Activated naive CD4-positive, alpha-beta T cell treated with anti-CD3 and anti-CD28 coated beads, Interleukin-2, amount 50 U/mL, for 72 hours (primary cell): ENCODE measurements around the gene GPN3. TPM values are rescaled to one million over a fixed set of nuclear protein-coding genes. Genes with fewer than 3 reads are reported as not detected.
"Not testable (repeated sequence)": the region's sequence is repeated elsewhere in the genome, so short reads cannot be mapped to it uniquely, and the experiment has no call there.

ENCODE experiments used
- ATAC-seq, 2 donors: fragments of 150-1000 bp; cut with Tn5 transposase; 2 replicates each; pipeline ENCODE4 v1.10.0; 2021; ENCODE audit warnings: mild to moderate bottlenecking in 2 of 2, moderate library complexity in 2 of 2
- DNase-seq, 2 donors: peaks; one replicate each; pipeline ENCODE4 v3.0.0; 2021 to 2022; ENCODE audit warnings: low spot score in 2 of 2
- H3K27ac Mint-ChIP-seq, 2 donors: one replicate each; pipeline ENCODE4 v1.8.0; 2022; ENCODE audit warnings: mild to moderate bottlenecking in 2 of 2, mixed read lengths in 2 of 2
- H3K36me3 Mint-ChIP-seq, 2 donors: one replicate each; pipeline ENCODE4 v1.8.0; 2022; ENCODE audit warnings: mixed read lengths in 2 of 2
- H3K9me3 Mint-ChIP-seq, 2 donors: one replicate each; pipeline ENCODE4 v1.8.0; 2022; ENCODE audit warnings: mixed read lengths in 2 of 2
- total RNA-seq, 2 donors: library from RNA; stranded (reverse); gene quantifications; one replicate each; pipeline ENCODE4 v1.2.3, GENCODE V29; 2022

The GPN3 gene
- total RNA-seq: 10 to 100 TPM; 49.9 to 74.0 TPM

GRCh38 chr12:110468214-110469048 lies at the start of gene GPN3, which contains the start of gene FAM216A:
Gene GPN3 (minus strand): TSS chr12:110468257. CDS start chr12:110468203, 54 bp downstream.
Gene FAM216A (plus strand): TSS chr12:110468845. CDS start chr12:110468876, 31 bp downstream.
- peak within 1 kb of the TSS; percentile 90 to 100 for H3K27ac Mint-ChIP-seq
- no peaks in the 10 kb centered on the region for H3K9me3 Mint-ChIP-seq
- peaks cover 15 to 34% of the 10 kb centered on the region in 2 donors for H3K36me3 Mint-ChIP-seq
- ATAC-seq (peak; percentile 86 to 89), DNase-seq (peak; percentile 94 to 97)

GRCh38 chr12:110516995-110517394 lies 48.9 kb upstream of the GPN3 start:
- H3K9me3 Mint-ChIP-seq: no peaks in the 10 kb centered on the region
- H3K36me3 Mint-ChIP-seq: no peaks in the 10 kb centered on the region
- ATAC-seq: no peak
- no peak overlapping the region for H3K27ac Mint-ChIP-seq
- DNase-seq: no peak

- DNase-seq (no peak), ATAC-seq (no peak)
- Mint-ChIP-seq H3K27ac (no peak overlapping the region), H3K36me3 (no peaks in the 10 kb centered on the region), H3K9me3 (no peaks in the 10 kb centered on the region)
Measured at GRCh38 chr12:110514363-110514762, 46.3 kb upstream of the GPN3 start.

DNA sequence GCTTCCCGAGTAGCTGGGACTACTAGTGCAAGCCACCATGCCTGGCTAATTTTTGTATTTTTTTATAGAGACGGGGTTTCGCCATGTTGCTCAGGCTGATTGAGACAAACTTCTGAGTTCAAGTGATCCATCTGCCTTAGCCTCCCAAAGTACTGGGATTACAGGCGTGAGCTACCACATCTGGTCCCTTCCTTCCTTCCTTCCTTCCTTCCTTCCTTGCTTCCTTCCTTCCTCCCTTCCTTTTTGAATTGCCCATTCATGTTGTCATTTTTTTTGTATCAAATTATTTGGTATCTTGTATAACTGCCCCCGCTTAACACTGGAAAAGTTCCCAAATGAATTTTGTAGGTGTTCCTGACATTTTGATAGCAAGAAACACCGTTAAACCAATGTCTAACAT lies 45.8 kb upstream of the GPN3 start:
- Mint-ChIP-seq H3K36me3 (no peaks in the 10 kb centered on the region), H3K27ac (no peak overlapping the region), H3K9me3 (no peaks in the 10 kb centered on the region)
- ATAC-seq: no peak
- DNase-seq: no peak

GRCh38 chr12:110508071-110508586 lies 40.1 kb upstream of the GPN3 start:
- Mint-ChIP-seq H3K27ac (no peak overlapping the region), H3K36me3 (no peaks in the 10 kb centered on the region), H3K9me3 (no peaks in the 10 kb centered on the region)
- DNase-seq (no peak), ATAC-seq (no peak)

GRCh38 chr12:110505332-110505731 lies 37.3 kb upstream of the GPN3 start:
- H3K27ac Mint-ChIP-seq: no peak overlapping the region
- DNase-seq: no peak

DNA sequence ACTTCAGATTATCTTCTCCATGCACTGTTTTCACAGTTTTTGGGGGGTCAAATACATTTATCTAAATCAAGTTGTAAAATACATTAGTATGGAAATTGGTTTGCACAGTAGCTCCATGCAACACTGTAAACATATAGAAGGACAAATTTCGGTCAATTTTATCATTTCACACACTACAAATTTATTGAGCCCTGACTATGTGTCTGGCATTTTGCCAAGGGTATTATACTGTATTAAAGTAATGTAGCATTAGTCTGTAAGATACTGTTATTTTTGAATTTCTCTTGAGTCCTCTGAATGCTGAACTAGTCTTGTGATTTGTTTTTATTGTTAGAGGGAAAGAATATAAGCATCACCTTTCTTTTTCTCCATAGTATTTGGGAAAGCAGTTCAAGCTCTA lies 35.4 kb upstream of the GPN3 start:
- DNase-seq: no peak
- Mint-ChIP-seq H3K27ac (no peak overlapping the region), H3K36me3 (peaks cover 26 to 30% of the 10 kb centered on the region in 2 donors), H3K9me3 (peaks cover 6 to 7% of the 10 kb centered on the region in 2 donors)
- ATAC-seq: no peak

More at GRCh38 chr12:110505332-110505731, 37.3 kb upstream of the GPN3 start:
- H3K9me3 Mint-ChIP-seq: peaks cover 6 to 7% of the 10 kb centered on the region in 2 donors
- ATAC-seq: no peak
- H3K36me3 Mint-ChIP-seq: peaks cover 22 to 24% of the 10 kb centered on the region in 2 donors

DNA sequence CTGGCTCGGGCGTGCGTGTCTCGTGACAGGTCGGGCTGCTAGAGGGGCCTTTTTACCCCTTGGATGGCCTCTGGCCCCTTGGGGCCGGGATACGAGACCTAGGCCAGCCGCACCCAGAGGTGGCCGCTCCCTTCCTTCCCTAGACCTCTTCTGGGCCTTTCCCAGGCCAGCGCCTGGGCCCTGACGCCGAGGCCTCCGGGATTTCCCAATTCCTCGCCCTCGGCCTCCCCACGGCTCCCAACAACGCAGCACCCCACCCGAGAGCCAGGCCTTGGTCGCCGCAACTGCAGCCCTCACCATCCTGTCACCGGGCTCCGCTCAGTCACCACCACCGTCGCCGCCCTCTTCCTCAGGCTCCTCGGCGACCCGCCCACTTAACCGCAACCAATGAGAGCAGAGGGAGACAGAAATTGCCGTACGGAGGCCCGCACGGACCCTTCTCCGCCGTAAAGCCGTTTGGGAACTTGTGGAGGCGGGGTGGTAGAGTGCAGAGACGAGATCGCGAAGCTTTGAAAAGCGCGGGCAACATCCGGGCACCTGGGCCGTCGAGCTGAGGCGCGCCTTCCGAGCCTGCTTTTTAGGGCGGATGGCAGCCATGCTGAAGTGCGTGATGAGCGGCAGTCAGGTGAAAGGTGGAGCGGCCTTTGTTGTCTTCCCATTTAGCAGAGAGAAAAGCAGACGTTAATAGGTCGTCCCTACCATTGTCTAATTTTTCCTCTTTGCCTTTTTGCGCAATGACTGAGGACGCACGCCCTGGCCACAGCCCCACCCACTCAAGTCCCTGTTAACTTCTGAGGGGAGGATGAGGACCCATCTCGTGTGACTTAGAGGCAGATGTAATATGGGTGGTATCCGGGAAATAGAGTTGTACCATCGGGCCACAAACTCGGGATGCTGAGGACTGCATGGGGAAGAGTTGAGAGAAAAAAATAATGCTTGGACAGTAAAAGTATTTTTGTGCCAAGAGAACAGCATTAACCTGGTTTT lies 34.0 kb upstream of the GPN3 start, which contains the start of the genes RAD9B and VPS29:
TSS of gene RAD9B (plus strand) at position 580 of the 987 bp plus-strand sequence. CDS start at position 587, 7 bp downstream.
TSS of gene VPS29 (minus strand) at position 360 of the 987 bp plus-strand sequence. CDS start at position 300, 60 bp downstream.
- ATAC-seq: peak; percentile 97 to 98
- Mint-ChIP-seq H3K9me3 (peaks cover 6 to 7% of the 10 kb centered on the region in 2 donors), H3K36me3 (peaks cover 26 to 30% of the 10 kb centered on the region in 2 donors), H3K27ac (peak within 1 kb of the TSS; percentile 96 to 98)
- DNase-seq: peak; percentile 98 to 99

DNA sequence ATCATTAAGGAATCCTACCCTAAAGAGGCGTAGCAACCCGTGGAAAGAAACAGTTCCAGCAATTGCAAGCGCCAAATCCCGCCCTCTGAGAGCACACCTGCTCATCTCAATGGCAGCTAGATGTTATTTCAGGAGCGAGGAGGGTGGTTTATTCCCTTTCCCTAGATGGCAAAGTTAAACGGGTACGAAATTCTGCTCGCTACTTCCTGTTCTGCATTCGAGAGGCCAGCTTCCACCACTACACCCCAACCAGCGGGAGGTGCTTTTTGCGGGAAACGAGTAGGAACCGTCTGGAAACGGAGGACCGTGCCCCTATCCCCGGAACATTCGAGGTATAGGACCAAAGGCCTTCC lies 33.3 kb upstream of the GPN3 start:
- DNase-seq: no peak
- peak in 1 of 2 donors; percentile 21 for ATAC-seq
- peaks cover 6 to 7% of the 10 kb centered on the region in 2 donors for H3K9me3 Mint-ChIP-seq
- peaks cover 26 to 30% of the 10 kb centered on the region in 2 donors for H3K36me3 Mint-ChIP-seq
- peak overlapping the region; percentile 96 to 98 for H3K27ac Mint-ChIP-seq

DNA sequence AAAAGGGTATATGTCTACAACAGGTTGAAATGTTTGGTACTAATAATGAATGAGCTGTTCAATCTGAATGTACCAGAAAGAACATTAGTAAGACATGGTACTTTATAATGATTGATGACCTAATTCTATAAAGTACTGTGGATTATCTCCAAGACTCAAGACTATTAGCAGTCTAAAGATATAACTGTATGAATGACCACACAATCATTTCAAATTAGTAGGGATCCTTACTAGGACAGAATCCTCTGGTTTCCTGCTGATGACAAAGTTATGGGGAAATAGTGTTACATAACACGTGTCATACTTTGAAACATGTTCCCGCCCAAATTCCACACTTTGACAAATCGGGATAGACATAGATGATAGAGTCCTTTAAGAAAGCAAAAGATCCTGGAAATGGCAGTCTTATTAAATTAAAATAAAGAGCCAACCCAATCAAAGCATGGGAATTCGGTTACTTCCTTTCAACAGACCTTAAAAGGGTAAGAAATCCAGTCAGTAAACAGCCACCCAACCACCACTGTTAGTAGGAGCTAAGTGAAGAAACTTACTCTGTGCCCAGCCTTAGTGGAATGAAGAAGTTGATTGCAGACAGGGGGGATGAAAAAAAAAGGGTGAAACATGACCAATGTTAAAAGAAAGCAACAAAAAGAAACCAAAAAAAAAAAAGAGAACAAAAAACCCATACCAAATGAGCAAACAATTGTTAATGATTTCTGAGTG lies 31.1 kb upstream of the GPN3 start:
- Mint-ChIP-seq H3K27ac (peak overlapping the region; percentile 26 to 46), H3K36me3 (peaks cover 35 to 37% of the 10 kb centered on the region in 2 donors)
- no peak for DNase-seq

DNA sequence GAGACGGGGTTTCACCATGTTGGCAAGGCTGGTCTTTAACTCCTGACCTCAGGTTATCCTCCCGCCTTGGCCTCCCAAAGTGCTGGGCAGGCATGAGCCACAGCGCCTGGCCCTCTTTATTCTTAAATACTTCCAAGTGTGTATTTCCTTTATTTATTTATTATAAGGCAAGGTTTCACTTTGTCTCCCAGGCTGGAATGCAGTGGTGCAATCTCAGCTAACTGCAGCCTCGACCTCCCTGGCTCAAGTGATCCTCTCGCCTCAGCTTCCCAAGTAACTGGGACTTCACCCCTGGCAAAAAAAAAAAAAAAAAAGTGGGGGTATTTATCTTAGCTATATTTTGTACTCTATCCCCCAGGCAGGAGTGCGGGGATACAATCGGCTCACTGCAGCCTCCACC lies 7.4 kb upstream of the GPN3 start:
- no peaks in the 10 kb centered on the region for H3K9me3 Mint-ChIP-seq
- no peak overlapping the region for H3K27ac Mint-ChIP-seq
- no peak for ATAC-seq
- no peak for DNase-seq
- H3K36me3 Mint-ChIP-seq: peaks cover 0 to 18% of the 10 kb centered on the region in 2 donors

More for the DNA sequence above, 31.1 kb upstream of the GPN3 start:
- H3K9me3 Mint-ChIP-seq: peaks cover 6 to 7% of the 10 kb centered on the region in 2 donors
- no peak for ATAC-seq

DNA sequence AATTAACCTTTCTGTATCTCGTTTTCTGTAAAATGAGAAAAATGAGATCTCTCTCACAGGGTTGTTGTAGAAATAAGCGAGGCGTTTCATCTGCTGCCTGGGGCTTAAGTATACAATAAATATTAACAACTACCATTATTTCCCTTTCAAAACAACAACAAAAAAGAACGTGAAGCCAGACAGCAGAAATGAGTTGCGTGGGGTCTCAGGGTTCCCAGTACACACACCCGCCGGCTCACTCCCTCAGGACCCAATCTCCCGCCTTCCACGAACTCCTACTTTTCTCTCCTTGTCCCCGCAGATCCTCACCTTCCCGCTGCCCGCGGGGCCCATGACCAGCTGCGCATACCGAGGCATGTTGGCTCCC lies 227 bp downstream of the GPN3 start:
- no peak for DNase-seq
- H3K9me3 Mint-ChIP-seq: no peaks in the 10 kb centered on the region
- no peak for ATAC-seq
- peaks cover 15 to 34% of the 10 kb centered on the region in 2 donors for H3K36me3 Mint-ChIP-seq
- peak overlapping the region; percentile 90 to 100 for H3K27ac Mint-ChIP-seq

GRCh38 chr12:110466791-110467190 lies 1.3 kb downstream of the GPN3 start:
- peak overlapping the region; percentile 90 to 100 for H3K27ac Mint-ChIP-seq
- ATAC-seq (no peak), DNase-seq (no peak)
- H3K9me3 Mint-ChIP-seq: no peaks in the 10 kb centered on the region
- peaks cover 15 to 34% of the 10 kb centered on the region in 2 donors for H3K36me3 Mint-ChIP-seq

DNA sequence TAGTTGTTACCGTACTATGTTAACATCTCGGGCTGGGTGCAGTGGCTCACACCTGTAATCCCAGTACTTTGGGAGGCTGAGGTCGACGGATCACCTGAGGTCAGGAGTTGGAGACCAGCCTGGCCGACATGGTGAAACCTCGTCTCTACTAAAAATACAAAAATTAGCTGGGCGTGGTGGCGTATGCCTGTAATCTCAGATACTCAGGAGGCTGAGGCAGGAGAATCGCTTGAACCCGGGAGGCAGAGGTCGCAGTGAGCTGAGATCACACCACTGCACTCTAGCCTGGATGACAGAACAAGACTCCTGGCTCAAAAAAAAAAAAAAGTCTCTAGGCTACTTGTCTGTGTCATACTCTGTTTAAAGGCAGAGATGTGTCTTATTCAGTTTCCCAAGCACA lies 2.3 kb downstream of the GPN3 start:
- not testable (repeated sequence) for ATAC-seq, H3K27ac Mint-ChIP-seq, DNase-seq

DNA sequence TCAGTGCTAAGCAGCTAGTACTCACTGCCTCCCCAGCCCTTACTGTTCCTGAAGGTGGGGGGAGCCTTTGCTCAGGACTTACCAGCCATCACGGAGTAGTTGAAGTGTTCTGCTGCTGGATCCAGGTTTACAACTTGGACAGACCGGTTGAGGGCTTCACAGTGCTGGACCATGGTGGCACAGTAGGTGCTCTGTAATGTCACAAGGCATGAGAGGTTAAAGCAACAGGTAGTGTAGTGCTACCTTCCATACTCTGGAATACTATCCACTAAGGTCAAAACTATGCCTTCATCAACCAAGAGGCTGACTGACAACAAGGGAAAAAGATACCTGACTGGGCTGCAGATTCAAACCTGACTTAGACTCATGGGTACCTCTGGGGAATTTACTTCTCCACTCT lies 3.0 kb downstream of the GPN3 start:
- DNase-seq (no peak), ATAC-seq (no peak)
- H3K36me3 Mint-ChIP-seq: peaks cover 14 to 17% of the 10 kb centered on the region in 2 donors
- no peaks in the 10 kb centered on the region for H3K9me3 Mint-ChIP-seq
- no peak overlapping the region for H3K27ac Mint-ChIP-seq

More for the DNA sequence above, 2.3 kb downstream of the GPN3 start:
- H3K9me3 Mint-ChIP-seq: not testable (repeated sequence)
- peaks cover 15 to 25% of the 10 kb centered on the region in 2 donors for H3K36me3 Mint-ChIP-seq

DNA sequence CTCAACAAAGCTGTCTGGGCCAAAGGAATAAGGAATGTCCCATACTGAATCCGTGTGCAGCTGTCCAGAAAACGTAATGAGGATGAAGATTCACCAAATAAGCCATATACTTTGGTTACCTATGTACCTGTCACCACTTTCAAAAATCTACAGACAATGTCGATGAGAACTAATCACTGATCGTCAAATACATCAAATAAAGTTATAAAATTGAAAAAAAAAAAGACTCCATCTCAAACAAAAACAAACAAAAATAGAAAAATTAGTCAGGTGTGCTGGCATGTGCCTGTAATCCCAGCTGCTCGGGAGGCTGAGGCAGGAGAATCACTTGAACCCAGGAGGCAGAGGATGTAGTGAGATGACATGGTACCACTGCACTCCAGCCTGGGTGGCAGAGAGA lies 6.9 kb downstream of the GPN3 start:
- not testable (repeated sequence) for H3K36me3 Mint-ChIP-seq, DNase-seq, ATAC-seq, H3K9me3 Mint-ChIP-seq, H3K27ac Mint-ChIP-seq
